K562 (cell line): ENCODE measurements around the gene ZNF239. TPM values are rescaled to one million over a fixed set of nuclear protein-coding genes. Genes with fewer than 3 reads are reported as not detected.

ENCODE experiments used
- E2F6 ChIP-seq, 2 experiments: IDR thresholded peaks; 2 replicates each; pipeline ENCODE4 v1.6.1; 2011; ENCODE audit warnings: borderline replicate concordance in 1 of 2, control low read depth in 1 of 2, low read depth in 1 of 2, low read length in 1 of 2, mild to moderate bottlenecking in 1 of 2, mixed read lengths in 1 of 2, moderate library complexity in 1 of 2; ENCODE audit not compliant: insufficient read depth in 1 of 2, insufficient read length in 1 of 2, poor library complexity in 1 of 2, severe bottlenecking in 1 of 2; ENCODE audit errors: extremely low read depth in 1 of 2
- FOXM1 ChIP-seq, 2 experiments: fragments of 450-650 bp in 1 of 2; sonication (generic) in 1 of 2; formaldehyde crosslinking in 1 of 2; IDR thresholded peaks; 2 replicates each; pipeline versions ENCODE4 v1.6.1 to v1.9.0; 2017 to 2022; ENCODE audit warnings: low read depth in 2 of 2, mild to moderate bottlenecking in 2 of 2, missing genetic modification reagents in 1 of 2, moderate library complexity in 1 of 2
- NFE2 ChIP-seq: IDR thresholded peaks from 2 replicates; pipeline ENCODE4 v1.6.1; 2014; ENCODE audit warnings: antibody characterized with exemption, low read depth
- ZC3H8 ChIP-seq: fragments of 450-650 bp; IDR thresholded peaks from 2 replicates; pipeline ENCODE4 v1.6.1; 2017
- ZNF699 ChIP-seq: fragments of 250-450 bp; sonication (Bioruptor Pico); IDR thresholded peaks from 2 replicates; pipeline ENCODE4 v1.8.0; 2021; ENCODE audit warnings: mild to moderate bottlenecking, moderate library complexity; ENCODE audit not compliant: insufficient replicate concordance
- polyA plus RNA-seq, 8 experiments: library from polyadenylated mRNA; depleted of rRNA in 4 of 8; stranded (reverse) in 5 of 8; unstranded in 3 of 8; fragments of >200 nt; fragmentation: Nextera tagmentation in 2 of 8; fragmentation: Illumina TruSeq in 1 of 8; extraction: Ambion mirVana in 2 of 8; extraction: Trizol in 1 of 8; gene quantifications; 2 replicates each; pipeline versions ENCODE4 v1.2.1 to v1.2.3, GENCODE V29; 2011 to 2014; ENCODE audit warnings: inconsistent platforms in 1 of 8, missing spikeins in 1 of 8
- total RNA-seq, 7 experiments: library from RNA; depleted of rRNA in 6 of 7; stranded (reverse); fragments of >200 nt in 6 of 7; fragmentation: Illumina TruSeq in 2 of 7; extraction: Trizol in 2 of 7; gene quantifications; 2 replicates each; pipeline versions ENCODE4 v1.2.1 to v1.2.3, GENCODE V29; 2011 to 2021; ENCODE audit warnings: low replicate concordance in 1 of 7
- TF ChIP-seq, protein P1 (sequence below), 2 experiments: fragments of 450-650 bp in 1 of 2; sonication (generic) in 1 of 2; formaldehyde crosslinking in 1 of 2; IDR thresholded peaks; 2 replicates each; pipeline versions ENCODE4 v1.7.1 to v1.9.0; 2016 to 2022; ENCODE audit warnings: inconsistent platforms in 1 of 2, mild to moderate bottlenecking in 1 of 2, missing genetic modification reagents in 1 of 2

Gene ZNF239
- total and polyA plus RNA-seq, 9 of the 15 experiments (the other 6 are each of a cell fraction or from before 2014, with no cell fraction given), result 13.7 to 26.7 (median 23.4) TPM

- TF ChIP-seq, protein P1, sequence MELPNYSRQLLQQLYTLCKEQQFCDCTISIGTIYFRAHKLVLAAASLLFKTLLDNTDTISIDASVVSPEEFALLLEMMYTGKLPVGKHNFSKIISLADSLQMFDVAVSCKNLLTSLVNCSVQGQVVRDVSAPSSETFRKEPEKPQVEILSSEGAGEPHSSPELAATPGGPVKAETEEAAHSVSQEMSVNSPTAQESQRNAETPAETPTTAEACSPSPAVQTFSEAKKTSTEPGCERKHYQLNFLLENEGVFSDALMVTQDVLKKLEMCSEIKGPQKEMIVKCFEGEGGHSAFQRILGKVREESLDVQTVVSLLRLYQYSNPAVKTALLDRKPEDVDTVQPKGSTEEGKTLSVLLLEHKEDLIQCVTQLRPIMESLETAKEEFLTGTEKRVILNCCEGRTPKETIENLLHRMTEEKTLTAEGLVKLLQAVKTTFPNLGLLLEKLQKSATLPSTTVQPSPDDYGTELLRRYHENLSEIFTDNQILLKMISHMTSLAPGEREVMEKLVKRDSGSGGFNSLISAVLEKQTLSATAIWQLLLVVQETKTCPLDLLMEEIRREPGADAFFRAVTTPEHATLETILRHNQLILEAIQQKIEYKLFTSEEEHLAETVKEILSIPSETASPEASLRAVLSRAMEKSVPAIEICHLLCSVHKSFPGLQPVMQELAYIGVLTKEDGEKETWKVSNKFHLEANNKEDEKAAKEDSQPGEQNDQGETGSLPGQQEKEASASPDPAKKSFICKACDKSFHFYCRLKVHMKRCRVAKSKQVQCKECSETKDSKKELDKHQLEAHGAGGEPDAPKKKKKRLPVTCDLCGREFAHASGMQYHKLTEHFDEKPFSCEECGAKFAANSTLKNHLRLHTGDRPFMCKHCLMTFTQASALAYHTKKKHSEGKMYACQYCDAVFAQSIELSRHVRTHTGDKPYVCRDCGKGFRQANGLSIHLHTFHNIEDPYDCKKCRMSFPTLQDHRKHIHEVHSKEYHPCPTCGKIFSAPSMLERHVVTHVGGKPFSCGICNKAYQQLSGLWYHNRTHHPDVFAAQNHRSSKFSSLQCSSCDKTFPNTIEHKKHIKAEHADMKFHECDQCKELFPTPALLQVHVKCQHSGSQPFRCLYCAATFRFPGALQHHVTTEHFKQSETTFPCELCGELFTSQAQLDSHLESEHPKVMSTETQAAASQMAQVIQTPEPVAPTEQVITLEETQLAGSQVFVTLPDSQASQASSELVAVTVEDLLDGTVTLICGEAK (IDR thresholded peaks at IDR 0.05), result no peak
- TF ChIP-seq, protein P1 (CRISPR knock-in tag; IDR thresholded peaks at IDR 0.05), result no peak
- no peak for TF ChIP-seq ZNF699 (CRISPR knock-in tag)
- no peak for TF ChIP-seq NFE2
- no peak for TF ChIP-seq ZC3H8
- TF ChIP-seq E2F6 (IDR thresholded peaks at IDR 0.05; ENCODE audit: borderline replicate concordance in 1 of 2, extremely low read depth in 1 of 2, insufficient read depth in 1 of 2, insufficient read length in 1 of 2, low read depth in 1 of 2, low read length in 1 of 2, poor library complexity in 1 of 2, severe bottlenecking in 1 of 2), result no peak
- no peak for TF ChIP-seq FOXM1 (IDR thresholded peaks at IDR 0.05; ENCODE audit: low read depth)
- no peak for TF ChIP-seq FOXM1 (CRISPR knock-in tag; IDR thresholded peaks at IDR 0.05; ENCODE audit: low read depth)
Measured at GRCh38 chr10:43576580-43576979, 2.2 kb upstream of the ZNF239 start (continued).
